ENCODE data around the gene TSBP1. TPM values are rescaled to one million over a fixed set of nuclear protein-coding genes. Genes with fewer than 3 reads are reported as not detected.

The TSBP1 gene
- total and polyA plus RNA-seq, 2 of the 13 experiments (the other 11 are each of a cell fraction or from before 2014, with no cell fraction given) = not detected

GRCh38 chr6:32413427-32414047 is 41.8 kb upstream of the TSBP1 start (continued):
- TF ChIP-seq, protein P1, sequence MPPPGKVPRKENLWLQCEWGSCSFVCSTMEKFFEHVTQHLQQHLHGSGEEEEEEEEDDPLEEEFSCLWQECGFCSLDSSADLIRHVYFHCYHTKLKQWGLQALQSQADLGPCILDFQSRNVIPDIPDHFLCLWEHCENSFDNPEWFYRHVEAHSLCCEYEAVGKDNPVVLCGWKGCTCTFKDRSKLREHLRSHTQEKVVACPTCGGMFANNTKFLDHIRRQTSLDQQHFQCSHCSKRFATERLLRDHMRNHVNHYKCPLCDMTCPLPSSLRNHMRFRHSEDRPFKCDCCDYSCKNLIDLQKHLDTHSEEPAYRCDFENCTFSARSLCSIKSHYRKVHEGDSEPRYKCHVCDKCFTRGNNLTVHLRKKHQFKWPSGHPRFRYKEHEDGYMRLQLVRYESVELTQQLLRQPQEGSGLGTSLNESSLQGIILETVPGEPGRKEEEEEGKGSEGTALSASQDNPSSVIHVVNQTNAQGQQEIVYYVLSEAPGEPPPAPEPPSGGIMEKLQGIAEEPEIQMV (CRISPR knock-in tag; IDR thresholded peaks at IDR 0.05; ENCODE audit: low read depth) = no peak
- TF ChIP-seq ZNF407 (CRISPR knock-in tag; IDR thresholded peaks at IDR 0.05; ENCODE audit: not compliant biosample characterization) = no peak
- no peak for TF ChIP-seq ZNF160 (CRISPR knock-in tag; IDR thresholded peaks at IDR 0.05)
- no peak for TF ChIP-seq ZSCAN21 (CRISPR knock-in tag; IDR thresholded peaks at IDR 0.05; ENCODE audit: borderline replicate concordance)
- no peak for TF ChIP-seq ZNF891 (CRISPR knock-in tag; IDR thresholded peaks at IDR 0.05)
- 0 out of 2 replicates have a peak, but pooled peaks have one; percentile 25 for TF ChIP-seq SALL1 (CRISPR knock-in tag; IDR thresholded peaks at IDR 0.05)
- no peak for TF ChIP-seq ZNF549 (CRISPR knock-in tag; IDR thresholded peaks at IDR 0.05)
- no peak for TF ChIP-seq KLF12 (CRISPR knock-in tag; IDR thresholded peaks at IDR 0.05; ENCODE audit: borderline replicate concordance)
- no peak for TF ChIP-seq ZNF124 (CRISPR knock-in tag; IDR thresholded peaks at IDR 0.05)
- TF ChIP-seq, protein P2, sequence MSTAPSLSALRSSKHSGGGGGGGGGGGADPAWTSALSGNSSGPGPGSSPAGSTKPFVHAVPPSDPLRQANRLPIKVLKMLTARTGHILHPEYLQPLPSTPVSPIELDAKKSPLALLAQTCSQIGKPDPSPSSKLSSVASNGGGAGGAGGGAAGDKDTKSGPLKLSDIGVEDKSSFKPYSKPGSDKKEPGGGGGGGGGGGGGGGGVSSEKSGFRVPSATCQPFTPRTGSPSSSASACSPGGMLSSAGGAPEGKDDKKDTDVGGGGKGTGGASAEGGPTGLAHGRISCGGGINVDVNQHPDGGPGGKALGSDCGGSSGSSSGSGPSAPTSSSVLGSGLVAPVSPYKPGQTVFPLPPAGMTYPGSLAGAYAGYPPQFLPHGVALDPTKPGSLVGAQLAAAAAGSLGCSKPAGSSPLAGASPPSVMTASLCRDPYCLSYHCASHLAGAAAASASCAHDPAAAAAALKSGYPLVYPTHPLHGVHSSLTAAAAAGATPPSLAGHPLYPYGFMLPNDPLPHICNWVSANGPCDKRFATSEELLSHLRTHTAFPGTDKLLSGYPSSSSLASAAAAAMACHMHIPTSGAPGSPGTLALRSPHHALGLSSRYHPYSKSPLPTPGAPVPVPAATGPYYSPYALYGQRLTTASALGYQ (CRISPR knock-in tag; IDR thresholded peaks at IDR 0.05) = no peak
- no peak for TF ChIP-seq YEATS2 (CRISPR knock-in tag; IDR thresholded peaks at IDR 0.05; ENCODE audit: borderline replicate concordance)
- TF ChIP-seq ATF5 (CRISPR knock-in tag; IDR thresholded peaks at IDR 0.05; ENCODE audit: low read depth) = no peak
- no peak for TF ChIP-seq ZFP62 (CRISPR knock-in tag; IDR thresholded peaks at IDR 0.05)

All from HepG2 (cell line).